Osteocyte (in vitro differentiated cells): ENCODE data around the gene USB1. TPM values are rescaled to one million over a fixed set of nuclear protein-coding genes. Genes with fewer than 3 reads are reported as not detected.

Source experiments
- DNase-seq: peaks from one replicate; pipeline ENCODE4 v3.0.0; 2021; ENCODE audit warnings: mixed read lengths; ENCODE audit not compliant: unreplicated experiment; ENCODE audit errors: extremely low spot score
- H3K27ac Mint-ChIP-seq: one replicate; pipeline ENCODE4 v1.8.0; 2021; ENCODE audit warnings: mild to moderate bottlenecking, mixed read lengths; ENCODE audit not compliant: unreplicated experiment
- H3K27me3 Mint-ChIP-seq: one replicate; pipeline ENCODE4 v1.8.0; 2021; ENCODE audit warnings: mixed read lengths; ENCODE audit not compliant: unreplicated experiment
- H3K36me3 Mint-ChIP-seq: one replicate; pipeline ENCODE4 v1.8.0; 2021; ENCODE audit warnings: mixed read lengths; ENCODE audit not compliant: unreplicated experiment
- H3K4me1 Mint-ChIP-seq: one replicate; pipeline ENCODE4 v1.8.0; 2021; ENCODE audit warnings: mixed read lengths; ENCODE audit not compliant: unreplicated experiment
- H3K4me3 Mint-ChIP-seq: one replicate; pipeline ENCODE4 v1.8.0; 2021; ENCODE audit warnings: mild to moderate bottlenecking, moderate library complexity, mixed read lengths; ENCODE audit not compliant: unreplicated experiment
- H3K9me3 Mint-ChIP-seq: one replicate; pipeline ENCODE4 v1.8.0; 2021; ENCODE audit warnings: mixed read lengths; ENCODE audit not compliant: unreplicated experiment
- total RNA-seq: library from RNA; stranded (reverse); gene quantifications from 2 replicates; pipeline ENCODE4 v1.2.1, GENCODE V29; 2021
- TF ChIP-seq, protein P1 (sequence below): fragments of 200-600 bp; sonication (generic); IDR thresholded peaks from 2 replicates; pipeline ENCODE4 v1.5.0; 2021; ENCODE audit warnings: antibody characterized with exemption, mild to moderate bottlenecking, moderate library complexity

The USB1 gene
- total RNA-seq, 1 donor from 2014 or later, result 45.5 TPM

DNA sequence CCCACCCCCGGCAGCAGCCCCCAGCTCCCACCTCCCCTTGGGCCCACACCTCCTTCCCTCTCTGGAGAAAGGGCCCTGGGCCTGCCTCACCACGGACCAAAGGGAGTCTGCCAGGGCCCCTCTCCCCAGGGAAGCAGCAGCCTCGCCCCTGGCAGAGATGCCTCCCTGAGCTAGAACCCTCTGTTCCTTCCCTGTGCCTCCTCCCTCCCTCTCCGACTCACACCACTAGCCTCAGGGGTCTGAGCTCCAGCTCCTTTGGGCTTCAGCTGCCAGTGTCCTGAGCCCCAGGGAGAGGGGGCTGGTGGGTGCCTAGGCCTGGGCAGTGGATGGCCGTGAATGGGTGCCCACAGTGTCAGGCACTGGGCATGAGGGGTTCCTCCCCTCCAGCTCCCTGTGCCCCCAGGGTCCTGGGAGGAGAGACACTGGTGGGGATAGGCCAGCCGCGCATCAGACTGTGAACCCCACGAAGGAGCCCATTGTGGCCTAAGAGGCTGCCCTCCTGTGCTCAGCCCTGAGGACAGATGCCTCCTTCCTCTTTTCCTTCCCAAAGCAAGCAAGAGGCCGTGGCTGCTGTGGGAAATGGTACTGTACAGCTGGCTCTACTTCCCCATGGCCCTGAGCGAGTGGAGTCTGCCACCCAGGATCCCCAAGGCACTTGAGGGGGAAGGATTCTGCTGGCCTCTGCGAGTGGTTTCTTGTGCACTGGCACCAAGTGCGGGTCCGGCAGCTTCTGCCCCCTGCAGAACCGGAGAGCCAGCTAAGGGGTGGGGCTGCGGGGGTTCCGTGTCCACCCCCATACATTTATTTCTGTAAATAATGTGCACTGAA is 45.1 kb downstream of the USB1 start:
- peaks cover 2% of the 10 kb centered on the region for H3K4me1 Mint-ChIP-seq
- no peak for DNase-seq
- H3K27ac Mint-ChIP-seq, result no peak overlapping the region

DNA sequence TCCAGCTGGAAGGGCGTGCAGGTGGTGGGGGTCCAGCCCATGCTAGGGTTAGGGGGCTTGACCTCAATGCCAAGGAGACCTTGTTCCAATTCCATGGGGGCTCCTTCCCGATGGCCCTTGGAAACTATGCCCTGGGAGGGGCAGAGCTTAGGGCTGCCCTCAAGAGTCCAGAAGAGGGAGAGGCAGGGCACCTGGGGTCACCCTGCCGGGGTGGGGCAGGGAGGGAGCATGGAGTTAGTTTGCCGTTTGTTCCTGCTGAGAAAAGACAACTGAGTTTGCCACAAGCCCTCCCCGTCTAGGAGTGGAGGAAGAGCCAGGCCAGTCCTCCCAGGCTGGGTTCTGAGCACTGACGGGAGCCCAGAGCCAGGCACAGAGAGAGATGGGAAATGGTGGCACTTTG is 45.7 kb downstream of the USB1 start:
- TF ChIP-seq, protein P1, sequence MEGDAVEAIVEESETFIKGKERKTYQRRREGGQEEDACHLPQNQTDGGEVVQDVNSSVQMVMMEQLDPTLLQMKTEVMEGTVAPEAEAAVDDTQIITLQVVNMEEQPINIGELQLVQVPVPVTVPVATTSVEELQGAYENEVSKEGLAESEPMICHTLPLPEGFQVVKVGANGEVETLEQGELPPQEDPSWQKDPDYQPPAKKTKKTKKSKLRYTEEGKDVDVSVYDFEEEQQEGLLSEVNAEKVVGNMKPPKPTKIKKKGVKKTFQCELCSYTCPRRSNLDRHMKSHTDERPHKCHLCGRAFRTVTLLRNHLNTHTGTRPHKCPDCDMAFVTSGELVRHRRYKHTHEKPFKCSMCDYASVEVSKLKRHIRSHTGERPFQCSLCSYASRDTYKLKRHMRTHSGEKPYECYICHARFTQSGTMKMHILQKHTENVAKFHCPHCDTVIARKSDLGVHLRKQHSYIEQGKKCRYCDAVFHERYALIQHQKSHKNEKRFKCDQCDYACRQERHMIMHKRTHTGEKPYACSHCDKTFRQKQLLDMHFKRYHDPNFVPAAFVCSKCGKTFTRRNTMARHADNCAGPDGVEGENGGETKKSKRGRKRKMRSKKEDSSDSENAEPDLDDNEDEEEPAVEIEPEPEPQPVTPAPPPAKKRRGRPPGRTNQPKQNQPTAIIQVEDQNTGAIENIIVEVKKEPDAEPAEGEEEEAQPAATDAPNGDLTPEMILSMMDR, result no peak
- DNase-seq, result no peak
- H3K4me1 Mint-ChIP-seq, result peaks cover 2% of the 10 kb centered on the region
- H3K4me3 Mint-ChIP-seq, result no peak overlapping the region
- no peak overlapping the region for H3K27ac Mint-ChIP-seq
- H3K27me3 Mint-ChIP-seq, result peaks cover 4% of the 10 kb centered on the region
- no peaks in the 10 kb centered on the region for H3K9me3 Mint-ChIP-seq
- H3K36me3 Mint-ChIP-seq, result no peaks in the 10 kb centered on the region

More for the DNA sequence above, 45.1 kb downstream of the USB1 start:
- Mint-ChIP-seq H3K9me3 (no peaks in the 10 kb centered on the region), H3K36me3 (no peaks in the 10 kb centered on the region), H3K27me3 (peaks cover 4% of the 10 kb centered on the region), H3K4me3 (no peak overlapping the region)
- TF ChIP-seq, protein P1, result no peak

DNA sequence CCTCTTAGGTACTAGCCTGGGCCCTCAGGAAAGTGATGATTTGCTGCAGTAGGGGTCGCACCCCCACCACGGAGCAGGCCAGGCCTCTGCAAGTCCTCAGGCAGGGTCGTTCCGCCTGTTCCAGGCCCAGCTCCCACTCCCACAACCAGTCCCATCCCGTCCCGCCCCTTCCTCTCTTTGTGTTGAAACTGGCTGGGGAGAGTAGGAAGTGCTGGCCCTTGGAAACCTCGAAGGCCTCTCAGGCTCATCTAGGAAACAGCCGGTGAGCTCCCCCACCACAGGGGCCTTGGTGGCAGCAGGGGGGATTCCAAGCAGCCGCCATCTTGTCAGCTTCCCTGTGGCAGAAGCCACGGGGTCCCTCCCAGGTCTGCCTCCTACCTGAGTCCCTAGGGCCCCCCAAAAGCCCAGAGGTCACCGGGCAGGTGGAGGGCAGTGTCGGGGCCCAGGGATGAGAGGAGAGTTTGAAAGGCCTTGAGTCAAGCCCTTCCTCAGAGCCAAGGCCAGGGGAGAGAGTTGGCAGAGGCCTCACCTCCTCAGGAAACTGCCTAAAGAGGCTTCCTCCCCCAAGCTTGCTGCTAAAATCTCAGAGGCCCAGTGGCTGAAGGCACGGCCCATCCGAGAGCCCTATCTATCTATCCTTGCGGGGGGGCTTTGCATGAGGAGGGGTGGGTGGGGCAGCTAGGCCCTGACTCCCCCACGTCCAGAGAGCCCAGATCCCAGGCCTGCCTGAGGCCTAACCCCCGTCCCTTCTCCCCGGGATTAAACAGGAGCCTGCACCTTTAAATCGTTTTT is 46.5 kb downstream of the USB1 start:
- Mint-ChIP-seq H3K9me3 (no peaks in the 10 kb centered on the region), H3K4me3 (no peak overlapping the region), H3K27me3 (peaks cover 4% of the 10 kb centered on the region), H3K4me1 (peaks cover 2% of the 10 kb centered on the region), H3K27ac (no peak overlapping the region), H3K36me3 (no peaks in the 10 kb centered on the region)
- no peak for DNase-seq
- TF ChIP-seq, protein P1, result no peak

DNA sequence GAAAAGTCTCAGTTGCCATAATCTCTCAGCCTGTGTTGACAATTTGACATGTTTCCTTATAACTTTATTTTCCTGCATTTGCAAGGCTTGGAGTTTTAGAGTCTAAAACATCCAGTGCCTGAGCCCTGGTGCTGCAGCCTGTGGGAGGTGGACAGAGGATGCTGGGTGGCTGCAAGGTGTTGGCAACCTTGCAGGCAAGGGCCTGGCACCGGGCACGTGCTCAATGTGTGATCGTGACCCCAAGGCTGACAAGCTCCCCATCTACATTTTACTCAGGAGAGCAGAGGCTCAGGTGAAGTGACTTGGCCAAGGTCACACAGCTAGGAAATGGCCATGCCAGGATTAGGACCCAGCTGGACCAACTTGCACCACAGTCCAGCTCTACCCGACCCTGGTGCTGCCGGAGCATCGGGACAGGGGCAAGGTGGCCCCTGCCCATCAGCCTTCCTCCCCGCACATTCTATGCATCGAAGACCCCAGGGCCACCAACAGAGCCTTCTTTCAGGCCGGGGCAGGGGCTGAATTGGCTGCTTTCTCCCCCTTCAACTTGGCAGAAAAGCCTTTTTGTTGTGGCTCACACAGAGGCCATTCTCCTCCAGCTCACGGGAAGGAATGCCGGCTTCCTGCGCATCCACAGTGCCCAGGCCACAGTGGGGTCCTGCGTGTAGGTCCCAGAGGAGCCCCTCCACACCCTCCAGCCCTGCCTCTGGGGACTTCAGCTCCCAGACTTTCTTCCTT is 47.5 kb downstream of the USB1 start:
- Mint-ChIP-seq H3K4me1 (peaks cover 2% of the 10 kb centered on the region), H3K9me3 (no peaks in the 10 kb centered on the region), H3K4me3 (no peak overlapping the region), H3K27me3 (peaks cover 4% of the 10 kb centered on the region), H3K27ac (no peak overlapping the region), H3K36me3 (no peaks in the 10 kb centered on the region)
- TF ChIP-seq, protein P1, result no peak
- no peak for DNase-seq
